ENCODE measurements around the gene NEK5. TPM values are rescaled to one million over a fixed set of nuclear protein-coding genes. Genes with fewer than 3 reads are reported as not detected.
"Not testable (repeated sequence)": the region's sequence is repeated elsewhere in the genome, so short reads cannot be mapped to it uniquely, and the experiment has no call there.

Gene NEK5
- total and polyA plus RNA-seq, 9 donors: 0.13 to 12.4 (median 0.50) TPM; not detected in 1

GRCh38 chr13:52033039-52033438, 95.8 kb downstream of the NEK5 start:
- WGBS, 3 donors: 92 to 94% (median 93%) methylated on average over 2 of the region's 2 CpGs
- TF ChIP-seq CTCF (IDR thresholded peaks at IDR 0.05): no peak
- intact Hi-C loops (cut with DNase I): no loop called here
- no peak overlapping the region for H3K27ac ChIP-seq
- H3K4me3 ChIP-seq: no peak overlapping the region
- DNase-seq: no peak
- no peaks in the 10 kb centered on the region for H3K4me1 ChIP-seq (ENCODE audit: insufficient read depth)
- H3K9me3 ChIP-seq: no peaks in the 10 kb centered on the region
- H3K36me3 ChIP-seq: no peaks in the 10 kb centered on the region
- no peaks in the 10 kb centered on the region for H3K27me3 ChIP-seq

- H3K27me3 ChIP-seq; H3K36me3 ChIP-seq; DNase-seq; H3K27ac ChIP-seq; intact Hi-C loops (cut with DNase I); H3K4me1 ChIP-seq (ENCODE audit: insufficient read depth); H3K9me3 ChIP-seq; H3K4me3 ChIP-seq: not testable (repeated sequence)
- WGBS, 3 donors: 94 to 98% (median 95%) methylated on average over 6 of the region's 6 CpGs
Measured at GRCh38 chr13:52030401-52030800, 98.5 kb downstream of the NEK5 start.

GRCh38 chr13:52029569-52029968, 99.3 kb downstream of the NEK5 start:
- 88 to 96% (median 91%) methylated on average over 4 of the region's 4 CpGs for WGBS, 3 donors
- TF ChIP-seq CTCF (IDR thresholded peaks at IDR 0.05) (no peak), POLR2A (IDR thresholded peaks at IDR 0.05) (no peak), EP300 (IDR thresholded peaks at IDR 0.05) (no peak)
- no peak for DNase-seq
- Histone ChIP-seq H3K27ac (no peak overlapping the region), H3K4me3 (no peak overlapping the region), H3K9me3 (peaks cover 0 to 6% of the 10 kb centered on the region in 2 donors), H3K36me3 (no peaks in the 10 kb centered on the region), H3K4me1 (ENCODE audit: insufficient read depth) (no peaks in the 10 kb centered on the region), H3K27me3 (no peaks in the 10 kb centered on the region)
- intact Hi-C loops (cut with DNase I): no loop called here

- no peak for TF ChIP-seq CTCF (IDR thresholded peaks at IDR 0.05)
- TF ChIP-seq EP300 (IDR thresholded peaks at IDR 0.05): no peak
- no peak for TF ChIP-seq POLR2A (IDR thresholded peaks at IDR 0.05)
- Histone ChIP-seq H3K36me3 (no peaks in the 10 kb centered on the region), H3K27ac (no peak overlapping the region), H3K4me1 (ENCODE audit: insufficient read depth) (no peaks in the 10 kb centered on the region), H3K27me3 (no peaks in the 10 kb centered on the region), H3K4me3 (no peak overlapping the region), H3K9me3 (peaks cover 0 to 6% of the 10 kb centered on the region in 2 donors)
- 93 to 100% (median 100%) methylated on average over 1 of the region's 1 CpG for WGBS, 3 donors
- DNase-seq: no peak
- intact Hi-C loops (cut with DNase I): no loop called here
Measured at GRCh38 chr13:52027832-52028231, 101.0 kb downstream of the NEK5 start.

- H3K4me1 ChIP-seq (ENCODE audit: insufficient read depth): no peaks in the 10 kb centered on the region
- H3K36me3 ChIP-seq: no peaks in the 10 kb centered on the region
- no peak for TF ChIP-seq EP300 (IDR thresholded peaks at IDR 0.05)
- TF ChIP-seq CTCF (IDR thresholded peaks at IDR 0.05): no peak
- no peak for TF ChIP-seq POLR2A (IDR thresholded peaks at IDR 0.05)
- DNase-seq: no peak
- H3K27me3 ChIP-seq: no peaks in the 10 kb centered on the region
- peaks cover 0 to 6% of the 10 kb centered on the region in 2 donors for H3K9me3 ChIP-seq
- no peak overlapping the region for H3K4me3 ChIP-seq
- WGBS, 3 donors: 96 to 99% (median 98%) methylated on average over 3 of the region's 3 CpGs
- H3K27ac ChIP-seq: no peak overlapping the region
- intact Hi-C loops (cut with DNase I): no loop called here
Measured at GRCh38 chr13:52026246-52026626, 102.6 kb downstream of the NEK5 start.
